Duodenal mucosa (tissue), 2 donors: ENCODE data around the gene NOL4L.
A peak's percentile ranks its signal among the peaks of the same experiment; 100 is the strongest.

Experiments
- H3K27ac ChIP-seq: one replicate; pipeline ENCODE4 v1.7.0; 2013; ENCODE audit warnings: low read depth, low read length
- H3K27me3 ChIP-seq, 2 donors: one replicate each; pipeline ENCODE4 v1.7.0; 2013; ENCODE audit warnings: low read length in 2 of 2, control low read depth in 1 of 2; ENCODE audit not compliant: insufficient read depth in 2 of 2, control insufficient read depth in 1 of 2
- H3K36me3 ChIP-seq, 2 donors: one replicate each; pipeline ENCODE4 v1.7.0; 2013; ENCODE audit warnings: low read length in 2 of 2, control low read depth in 1 of 2; ENCODE audit not compliant: insufficient read depth in 2 of 2, control insufficient read depth in 1 of 2
- H3K4me1 ChIP-seq, 2 donors: one replicate each; pipeline ENCODE4 v1.7.0; 2013; ENCODE audit warnings: low read length in 2 of 2, control low read depth in 1 of 2; ENCODE audit not compliant: insufficient read depth in 2 of 2, control insufficient read depth in 1 of 2
- H3K4me3 ChIP-seq, 2 donors: one replicate each; pipeline ENCODE4 v1.7.0; 2013; ENCODE audit warnings: low read length in 2 of 2, low read depth in 1 of 2
- H3K9ac ChIP-seq, 2 donors: one replicate each; pipeline ENCODE4 v1.7.0; 2013; ENCODE audit warnings: low read length in 2 of 2, low read depth in 1 of 2
- H3K9me3 ChIP-seq, 2 donors: one replicate each; pipeline ENCODE4 v1.7.0; 2013; ENCODE audit warnings: low read length in 2 of 2, control low read depth in 1 of 2; ENCODE audit not compliant: control insufficient read depth in 1 of 2

Gene NOL4L

DNA sequence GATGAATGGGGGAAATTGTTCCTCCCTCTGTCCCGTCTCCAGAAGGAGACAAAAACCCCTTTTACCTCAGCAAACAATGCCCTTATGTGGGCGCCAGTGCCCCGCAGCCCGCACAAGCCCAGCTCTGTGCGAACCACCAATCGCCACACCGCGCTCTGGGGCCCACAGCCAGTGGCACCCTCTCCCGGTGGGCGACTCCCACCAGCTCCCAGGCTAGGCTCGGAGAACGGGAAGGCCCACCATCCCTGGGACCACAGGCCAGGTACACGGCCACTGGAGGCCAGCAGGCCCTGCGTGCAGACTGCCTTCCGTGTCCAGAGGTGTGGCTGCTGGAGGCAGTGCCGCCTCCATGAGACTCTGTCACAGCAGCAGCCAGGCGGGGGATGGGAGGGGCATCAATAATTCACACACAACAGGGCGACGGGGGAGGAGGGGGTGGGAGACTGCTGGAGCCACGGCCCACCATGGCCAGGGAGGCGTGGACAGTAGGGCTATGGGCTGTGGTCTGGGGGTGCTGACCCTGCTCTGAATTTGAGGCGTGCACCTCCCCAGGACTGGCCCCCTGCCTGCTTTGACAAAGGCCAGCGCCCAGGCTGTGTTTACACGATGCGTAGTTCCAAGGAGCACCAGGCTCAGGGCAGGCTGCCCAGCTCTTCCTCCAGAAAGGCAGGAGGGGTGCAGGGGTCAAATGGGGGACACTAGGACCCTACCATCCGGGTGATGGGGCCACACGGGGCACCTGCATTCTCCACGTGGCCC lies 121.3 kb downstream of the NOL4L start:
- peak overlapping the region; percentile 21 to 50 for H3K4me3 ChIP-seq
- peaks cover 6 to 14% of the 10 kb centered on the region in 2 donors for H3K36me3 ChIP-seq
- peaks cover 60 to 65% of the 10 kb centered on the region in 2 donors for H3K4me1 ChIP-seq
- H3K9me3 ChIP-seq = no peaks in the 10 kb centered on the region
- H3K27ac ChIP-seq = peak overlapping the region; percentile 80
- peak overlapping the region; percentile 72 to 73 for H3K9ac ChIP-seq
- no peaks in the 10 kb centered on the region for H3K27me3 ChIP-seq

DNA sequence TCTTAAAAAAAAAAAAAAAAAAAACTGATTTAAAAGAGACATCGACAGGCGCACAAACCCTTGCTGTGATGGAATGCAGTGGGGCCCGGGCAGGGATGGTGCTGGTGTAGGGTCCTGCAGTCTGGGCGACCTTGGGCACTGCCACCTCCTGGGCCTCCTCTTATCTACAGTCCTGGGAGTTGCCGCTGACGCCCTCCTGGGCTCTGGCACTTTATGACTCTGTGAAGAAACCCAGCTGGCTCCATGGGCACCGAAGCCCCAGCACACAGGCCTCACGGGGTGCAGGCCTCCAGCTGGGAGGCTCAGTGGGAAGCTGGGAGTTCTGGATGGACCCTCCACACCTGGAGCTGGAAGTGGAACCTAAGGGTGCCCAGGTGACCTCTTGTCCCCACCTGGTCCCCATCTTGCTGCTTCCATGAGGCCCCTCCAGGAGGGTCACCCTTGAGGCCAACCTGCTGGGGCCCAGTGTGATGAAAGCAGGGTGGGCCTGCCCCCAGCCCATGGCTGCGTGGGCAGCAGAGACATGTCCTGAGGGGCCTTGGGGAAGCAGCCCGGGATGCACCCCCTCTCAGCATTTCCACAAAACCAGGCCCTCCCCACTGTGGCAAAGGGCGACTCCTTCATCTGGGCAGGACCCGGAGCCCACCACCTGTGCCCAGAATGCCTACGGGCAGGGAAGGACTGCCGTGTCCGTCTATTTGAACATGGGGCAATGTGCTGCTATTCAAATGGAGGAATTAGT lies 122.1 kb downstream of the NOL4L start:
- Histone ChIP-seq H3K4me1 (peaks cover 57 to 59% of the 10 kb centered on the region in 2 donors), H3K27ac (peak overlapping the region; percentile 80), H3K4me3 (peak overlapping the region; percentile 21 to 50), H3K9ac (peak overlapping the region; percentile 72 to 73), H3K36me3 (peaks cover 12 to 19% of the 10 kb centered on the region in 2 donors), H3K27me3 (no peaks in the 10 kb centered on the region), H3K9me3 (no peaks in the 10 kb centered on the region)

GRCh38 chr20:32461836-32462600 lies 123.1 kb downstream of the NOL4L start:
- H3K9me3 ChIP-seq = no peaks in the 10 kb centered on the region
- H3K4me3 ChIP-seq = no peak overlapping the region
- peaks cover 46 to 53% of the 10 kb centered on the region in 2 donors for H3K4me1 ChIP-seq
- no peak overlapping the region for H3K27ac ChIP-seq
- no peak overlapping the region for H3K9ac ChIP-seq
- peaks cover 12 to 19% of the 10 kb centered on the region in 2 donors for H3K36me3 ChIP-seq
- no peaks in the 10 kb centered on the region for H3K27me3 ChIP-seq

DNA sequence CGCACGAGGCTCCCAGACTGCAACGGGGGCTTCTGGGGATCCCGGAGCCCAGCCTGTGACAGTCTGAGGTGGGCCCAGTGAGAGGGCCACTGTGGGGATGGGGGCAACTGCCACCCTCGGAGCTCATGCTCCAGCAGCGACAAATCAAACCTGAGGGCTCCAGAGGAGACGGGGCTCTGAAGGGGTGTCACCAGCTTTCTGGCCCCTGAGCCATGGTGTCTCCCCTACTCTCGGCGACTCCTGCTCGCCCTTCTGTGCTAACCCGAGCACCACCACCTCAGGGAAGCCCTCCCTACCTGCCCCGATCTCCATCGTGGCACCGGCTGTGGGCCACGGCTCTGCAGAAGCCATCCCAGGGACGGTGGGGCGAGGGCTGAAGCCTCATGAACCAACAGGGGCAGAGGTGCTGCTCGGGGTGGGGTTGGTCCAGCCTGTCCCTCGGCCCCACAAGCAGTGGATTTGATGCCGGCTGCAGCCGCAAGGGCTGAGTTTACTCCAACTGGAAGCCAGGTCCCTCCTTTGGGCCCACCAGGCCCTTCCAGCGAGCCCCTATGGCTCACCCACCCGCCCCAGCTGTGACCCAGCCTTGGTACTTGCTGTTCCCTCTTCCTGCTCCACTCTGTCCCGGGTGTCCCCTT lies 124.3 kb downstream of the NOL4L start:
- Histone ChIP-seq H3K9ac (no peak overlapping the region), H3K4me3 (no peak overlapping the region), H3K9me3 (no peaks in the 10 kb centered on the region), H3K27ac (no peak overlapping the region), H3K4me1 (peaks cover 36 to 41% of the 10 kb centered on the region in 2 donors), H3K27me3 (no peaks in the 10 kb centered on the region), H3K36me3 (peaks cover 13 to 26% of the 10 kb centered on the region in 2 donors)

- Histone ChIP-seq H3K27ac (no peak overlapping the region), H3K4me1 (peaks cover 30 to 35% of the 10 kb centered on the region in 2 donors), H3K9ac (no peak overlapping the region)
Observed at GRCh38 chr20:32460231-32460630, 124.9 kb downstream of the NOL4L start.

DNA sequence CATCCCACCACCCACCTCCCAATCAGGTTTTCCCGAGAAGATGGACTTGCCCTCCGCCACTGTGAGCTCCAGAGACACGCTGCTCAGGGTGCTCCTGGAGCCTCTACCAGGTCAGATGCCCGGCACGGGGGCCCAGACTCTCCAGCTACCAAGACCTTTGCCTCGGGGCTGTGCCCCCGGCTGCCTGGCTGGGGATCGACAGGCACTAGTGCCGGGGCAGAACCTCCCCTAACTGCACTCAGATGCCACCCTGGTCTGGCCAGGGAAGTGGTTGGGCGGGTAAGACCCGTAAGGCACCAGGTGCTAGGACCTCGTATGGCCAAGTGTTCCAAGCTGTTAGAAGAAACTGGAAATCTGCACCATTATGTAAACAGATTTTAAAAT lies 126.3 kb downstream of the NOL4L start:
- no peak overlapping the region for H3K4me3 ChIP-seq
- H3K9ac ChIP-seq = no peak overlapping the region
- no peaks in the 10 kb centered on the region for H3K9me3 ChIP-seq
- H3K27me3 ChIP-seq = no peaks in the 10 kb centered on the region
- peaks cover 26 to 46% of the 10 kb centered on the region in 2 donors for H3K36me3 ChIP-seq
- peaks cover 16 to 21% of the 10 kb centered on the region in 2 donors for H3K4me1 ChIP-seq
- no peak overlapping the region for H3K27ac ChIP-seq

More at GRCh38 chr20:32460231-32460630, 124.9 kb downstream of the NOL4L start:
- peaks cover 19 to 32% of the 10 kb centered on the region in 2 donors for H3K36me3 ChIP-seq
- H3K27me3 ChIP-seq = no peaks in the 10 kb centered on the region
- H3K9me3 ChIP-seq = no peaks in the 10 kb centered on the region
- no peak overlapping the region for H3K4me3 ChIP-seq

- Histone ChIP-seq H3K9me3 (no peaks in the 10 kb centered on the region), H3K4me3 (no peak overlapping the region), H3K4me1 (peaks cover 10 to 15% of the 10 kb centered on the region in 2 donors), H3K9ac (no peak overlapping the region), H3K27me3 (no peaks in the 10 kb centered on the region), H3K27ac (no peak overlapping the region), H3K36me3 (peaks cover 28 to 52% of the 10 kb centered on the region in 2 donors)
Observed at GRCh38 chr20:32458061-32458836, 126.9 kb downstream of the NOL4L start.

DNA sequence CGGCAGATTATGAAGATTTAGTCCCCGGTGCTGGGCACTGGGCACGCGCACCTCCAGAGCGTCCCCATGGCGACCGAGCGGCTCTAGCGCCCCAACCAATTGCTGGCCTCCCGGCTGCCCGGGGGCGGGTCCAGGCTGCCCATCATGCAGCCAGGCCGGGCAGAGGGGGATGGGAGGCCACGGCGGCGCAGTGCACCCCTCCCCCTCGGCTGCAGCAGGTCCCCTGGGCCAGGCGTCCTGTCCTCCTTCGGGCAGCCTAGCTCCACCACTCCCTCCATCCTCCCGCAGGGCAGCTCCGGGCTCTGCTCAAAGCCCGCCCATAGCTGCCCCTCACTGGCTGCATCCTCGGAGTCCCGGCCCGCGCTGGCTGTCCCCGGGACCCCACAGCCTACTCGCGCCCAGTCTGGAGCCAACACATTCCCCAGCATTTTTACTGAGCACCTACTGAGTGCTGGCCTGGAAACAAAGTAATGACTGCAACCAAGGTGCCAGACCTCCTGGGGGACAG lies 127.6 kb downstream of the NOL4L start:
- Histone ChIP-seq H3K4me1 (peaks cover 5 to 8% of the 10 kb centered on the region in 2 donors), H3K36me3 (peaks cover 28 to 59% of the 10 kb centered on the region in 2 donors), H3K27me3 (no peaks in the 10 kb centered on the region), H3K9ac (no peak overlapping the region), H3K4me3 (no peak overlapping the region), H3K9me3 (no peaks in the 10 kb centered on the region), H3K27ac (no peak overlapping the region)

- Histone ChIP-seq H3K4me3 (no peak overlapping the region), H3K36me3 (peaks cover 30 to 64% of the 10 kb centered on the region in 2 donors), H3K27me3 (no peaks in the 10 kb centered on the region), H3K9me3 (no peaks in the 10 kb centered on the region), H3K4me1 (peaks cover 0 to 5% of the 10 kb centered on the region in 2 donors), H3K9ac (no peak overlapping the region), H3K27ac (no peak overlapping the region)
Observed at GRCh38 chr20:32456869-32457478, 128.2 kb downstream of the NOL4L start.
